Body of pancreas (tissue), 4 donors: Measurements from ENCODE around the gene DDX49.

Source experiments
- POLR2A ChIP-seq, 3 donors: fragments of 450-650 bp; IDR thresholded peaks; one replicate each; pipeline ENCODE4 v1.6.1; 2016; ENCODE audit warnings: antibody characterized with exemption in 3 of 3, mild to moderate bottlenecking in 2 of 3
- TF ChIP-seq, protein P1 (sequence below), 7 experiments: fragments of 450-650 bp in 4 of 7; fragments of 200-600 bp in 3 of 7; sonication (generic) in 3 of 7; IDR thresholded peaks; one replicate each; pipeline ENCODE4 v1.5.1; 2016 to 2019; ENCODE audit warnings: antibody characterized with exemption in 7 of 7

DNA sequence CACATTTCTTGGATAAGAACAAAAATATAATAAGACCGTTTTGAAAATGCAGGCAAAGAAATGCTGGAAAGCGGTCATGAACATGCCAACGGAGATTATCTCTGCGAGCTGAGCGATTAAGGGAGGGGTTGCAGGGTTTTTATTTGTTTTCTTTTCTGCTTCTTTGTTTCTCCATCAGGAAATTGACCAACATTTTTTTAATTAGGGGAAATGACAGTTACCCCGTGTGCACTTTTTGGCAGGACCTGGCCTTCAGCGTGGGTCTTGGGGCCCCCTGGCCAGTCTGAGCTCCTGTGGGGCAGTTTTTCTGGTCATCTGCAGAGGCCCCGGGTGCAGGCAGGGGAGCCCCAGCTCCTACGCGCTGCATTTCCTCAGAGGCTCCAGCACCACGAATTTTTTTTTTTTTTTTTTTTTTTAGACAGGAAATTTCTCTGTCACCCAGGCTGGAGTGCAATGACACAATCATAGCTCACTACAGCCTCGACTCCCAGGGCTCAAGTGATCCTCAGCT lies 52.8 kb downstream of the DDX49 start:
- TF ChIP-seq, protein P1, sequence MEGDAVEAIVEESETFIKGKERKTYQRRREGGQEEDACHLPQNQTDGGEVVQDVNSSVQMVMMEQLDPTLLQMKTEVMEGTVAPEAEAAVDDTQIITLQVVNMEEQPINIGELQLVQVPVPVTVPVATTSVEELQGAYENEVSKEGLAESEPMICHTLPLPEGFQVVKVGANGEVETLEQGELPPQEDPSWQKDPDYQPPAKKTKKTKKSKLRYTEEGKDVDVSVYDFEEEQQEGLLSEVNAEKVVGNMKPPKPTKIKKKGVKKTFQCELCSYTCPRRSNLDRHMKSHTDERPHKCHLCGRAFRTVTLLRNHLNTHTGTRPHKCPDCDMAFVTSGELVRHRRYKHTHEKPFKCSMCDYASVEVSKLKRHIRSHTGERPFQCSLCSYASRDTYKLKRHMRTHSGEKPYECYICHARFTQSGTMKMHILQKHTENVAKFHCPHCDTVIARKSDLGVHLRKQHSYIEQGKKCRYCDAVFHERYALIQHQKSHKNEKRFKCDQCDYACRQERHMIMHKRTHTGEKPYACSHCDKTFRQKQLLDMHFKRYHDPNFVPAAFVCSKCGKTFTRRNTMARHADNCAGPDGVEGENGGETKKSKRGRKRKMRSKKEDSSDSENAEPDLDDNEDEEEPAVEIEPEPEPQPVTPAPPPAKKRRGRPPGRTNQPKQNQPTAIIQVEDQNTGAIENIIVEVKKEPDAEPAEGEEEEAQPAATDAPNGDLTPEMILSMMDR (IDR thresholded peaks at IDR 0.05), result no peak
- no peak for TF ChIP-seq POLR2A (IDR thresholded peaks at IDR 0.05)
